ENCODE measurements around the gene ST8SIA6. TPM values are rescaled to one million over a fixed set of nuclear protein-coding genes. Genes with fewer than 3 reads are reported as not detected.
"Not testable (repeated sequence)": the region's sequence is repeated elsewhere in the genome, so short reads cannot be mapped to it uniquely, and the experiment has no call there.

ST8SIA6 gene
- total RNA-seq, 1 experiment from 2014 or later, result not detected

GRCh38 chr10:17326377-17326776 is 128.0 kb downstream of the ST8SIA6 start:
- no peak overlapping the region for H3K27ac ChIP-seq (ENCODE audit: low read depth, low read length, poor library complexity, severe bottlenecking)
- no peaks in the 10 kb centered on the region for H3K4me1 ChIP-seq (ENCODE audit: insufficient read depth, low read length, poor library complexity, severe bottlenecking)
- ChIA-PET POLR2A (ENCODE audit: low non-redundant PET) (no interaction called here), CTCF (no interaction called here)
- intact Hi-C loops (cut with micrococcal nuclease; ENCODE audit: unreplicated experiment), result no loop called here
- no peak for TF ChIP-seq CTCF (conservative IDR thresholded peaks at IDR 0.05; ENCODE audit: low read depth, low read length)
- TF ChIP-seq EZH2 (IDR thresholded peaks at IDR 0.05; ENCODE audit: borderline replicate concordance, low read depth, low read length, poor library complexity, severe bottlenecking), result no peak
- no TSS peak for BruUV-seq (replicated peaks)
- H3K27me3 ChIP-seq (replicated peaks; ENCODE audit: insufficient read depth, low read depth, low read length, poor library complexity), result no peaks in the 10 kb centered on the region
- no peak overlapping the region for H3K4me3 ChIP-seq (ENCODE audit: low read depth, low read length, poor library complexity, severe bottlenecking)
- no peaks in the 10 kb centered on the region for H3K9me3 ChIP-seq (ENCODE audit: low read depth, low read length, poor library complexity, severe bottlenecking)
- no peaks in the 10 kb centered on the region for H3K36me3 ChIP-seq (ENCODE audit: insufficient read depth, low read length, poor library complexity, severe bottlenecking)
- no peak for DNase-seq (ENCODE audit: low spot score)

GRCh38 chr10:17321957-17322356 is 132.4 kb downstream of the ST8SIA6 start:
- intact Hi-C loops (cut with micrococcal nuclease; ENCODE audit: unreplicated experiment); BruUV-seq (replicated peaks); H3K4me3 ChIP-seq (ENCODE audit: low read depth, low read length, poor library complexity, severe bottlenecking); H3K36me3 ChIP-seq (ENCODE audit: insufficient read depth, low read length, poor library complexity, severe bottlenecking); H3K27ac ChIP-seq (ENCODE audit: low read depth, low read length, poor library complexity, severe bottlenecking); DNase-seq (ENCODE audit: low spot score); H3K4me1 ChIP-seq (ENCODE audit: insufficient read depth, low read length, poor library complexity, severe bottlenecking); H3K9me3 ChIP-seq (ENCODE audit: low read depth, low read length, poor library complexity, severe bottlenecking): not testable (repeated sequence)
- ChIA-PET CTCF (interaction anchor here (0.6 kb wide), 1 partner anchor 433 kb away, joined by 3 read pairs; no protein-coding TSS in a partner anchor), POLR2A (ENCODE audit: low non-redundant PET) (interaction anchor here (0.6 kb wide), 1 partner anchor 15 kb away, joined by 4 read pairs; no protein-coding TSS in a partner anchor)
- H3K27me3 ChIP-seq (replicated peaks; ENCODE audit: insufficient read depth, low read depth, low read length, poor library complexity), result peaks cover 12% of the 10 kb centered on the region

GRCh38 chr10:17316488-17317170 is 137.8 kb downstream of the ST8SIA6 start:
- intact Hi-C loops (cut with micrococcal nuclease; ENCODE audit: unreplicated experiment), result no loop called here
- Histone ChIP-seq H3K9me3 (ENCODE audit: low read depth, low read length, poor library complexity, severe bottlenecking) (no peaks in the 10 kb centered on the region), H3K36me3 (ENCODE audit: insufficient read depth, low read length, poor library complexity, severe bottlenecking) (no peaks in the 10 kb centered on the region), H3K4me3 (ENCODE audit: low read depth, low read length, poor library complexity, severe bottlenecking) (no peak overlapping the region), H3K4me1 (ENCODE audit: insufficient read depth, low read length, poor library complexity, severe bottlenecking) (no peaks in the 10 kb centered on the region), H3K27me3 (replicated peaks; ENCODE audit: insufficient read depth, low read depth, low read length, poor library complexity) (peaks cover 43% of the 10 kb centered on the region), H3K27ac (ENCODE audit: low read depth, low read length, poor library complexity, severe bottlenecking) (no peak overlapping the region)
- no peak for DNase-seq (ENCODE audit: low spot score)
- TF ChIP-seq CTCF (conservative IDR thresholded peaks at IDR 0.05; ENCODE audit: low read depth, low read length), result no peak
- no peak for TF ChIP-seq EZH2 (IDR thresholded peaks at IDR 0.05; ENCODE audit: borderline replicate concordance, low read depth, low read length, poor library complexity, severe bottlenecking)
- CTCF ChIA-PET, result no interaction called here
- POLR2A ChIA-PET (ENCODE audit: low non-redundant PET), result no interaction called here
- BruUV-seq (replicated peaks), result no TSS peak

GRCh38 chr10:17309435-17309834 is 145.0 kb downstream of the ST8SIA6 start:
- DNase-seq (ENCODE audit: low spot score), result no peak
- Histone ChIP-seq H3K27ac (ENCODE audit: low read depth, low read length, poor library complexity, severe bottlenecking) (no peak overlapping the region), H3K4me1 (ENCODE audit: insufficient read depth, low read length, poor library complexity, severe bottlenecking) (no peaks in the 10 kb centered on the region), H3K36me3 (ENCODE audit: insufficient read depth, low read length, poor library complexity, severe bottlenecking) (no peaks in the 10 kb centered on the region), H3K27me3 (replicated peaks; ENCODE audit: insufficient read depth, low read depth, low read length, poor library complexity) (peaks cover 35% of the 10 kb centered on the region), H3K9me3 (ENCODE audit: low read depth, low read length, poor library complexity, severe bottlenecking) (no peaks in the 10 kb centered on the region), H3K4me3 (ENCODE audit: low read depth, low read length, poor library complexity, severe bottlenecking) (no peak overlapping the region)
- TF ChIP-seq EZH2 (IDR thresholded peaks at IDR 0.05; ENCODE audit: borderline replicate concordance, low read depth, low read length, poor library complexity, severe bottlenecking), result no peak
- TF ChIP-seq CTCF (conservative IDR thresholded peaks at IDR 0.05; ENCODE audit: low read depth, low read length), result no peak
- intact Hi-C loops (cut with micrococcal nuclease; ENCODE audit: unreplicated experiment), result no loop called here
- no TSS peak for BruUV-seq (replicated peaks)
- ChIA-PET POLR2A (ENCODE audit: low non-redundant PET) (no interaction called here), CTCF (no interaction called here)

Measured in A673 (cell line).